Stimulated activated CD4-positive, alpha-beta T cell treated with anti-CD3 and anti-CD28 coated beads, Interleukin-15, amount 100 ng/mL, for 24 hours (primary cell): ENCODE data around the gene SHMT2.
A peak's percentile ranks its signal among the peaks of the same experiment; 100 is the strongest.

ENCODE experiments used
- DNase-seq: peaks from one replicate; pipeline ENCODE4 v3.0.0-alpha.2; 2020

SHMT2 gene

DNA sequence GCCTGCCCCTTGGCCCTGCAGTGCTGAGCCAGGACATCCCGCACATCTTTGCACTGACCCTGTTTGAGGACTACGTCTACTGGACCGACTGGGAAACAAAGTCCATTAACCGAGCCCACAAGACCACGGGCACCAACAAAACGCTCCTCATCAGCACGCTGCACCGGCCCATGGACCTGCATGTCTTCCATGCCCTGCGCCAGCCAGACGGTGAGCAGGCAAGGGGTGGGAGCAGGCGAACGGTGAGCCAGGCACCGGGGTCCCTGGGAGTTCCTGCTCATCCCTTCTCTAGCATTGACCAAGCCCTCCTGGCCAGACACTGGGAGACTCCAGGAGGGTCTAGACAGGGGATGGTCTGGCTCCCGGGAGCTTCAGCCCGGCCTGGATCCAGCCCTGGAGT lies 30.3 kb upstream of the SHMT2 start:
- no peak for DNase-seq

- no peak for DNase-seq
Observed at GRCh38 chr12:57200497-57200896, 29.0 kb upstream of the SHMT2 start.

GRCh38 chr12:57201219-57201618 lies 28.3 kb upstream of the SHMT2 start:
- no peak for DNase-seq

DNA sequence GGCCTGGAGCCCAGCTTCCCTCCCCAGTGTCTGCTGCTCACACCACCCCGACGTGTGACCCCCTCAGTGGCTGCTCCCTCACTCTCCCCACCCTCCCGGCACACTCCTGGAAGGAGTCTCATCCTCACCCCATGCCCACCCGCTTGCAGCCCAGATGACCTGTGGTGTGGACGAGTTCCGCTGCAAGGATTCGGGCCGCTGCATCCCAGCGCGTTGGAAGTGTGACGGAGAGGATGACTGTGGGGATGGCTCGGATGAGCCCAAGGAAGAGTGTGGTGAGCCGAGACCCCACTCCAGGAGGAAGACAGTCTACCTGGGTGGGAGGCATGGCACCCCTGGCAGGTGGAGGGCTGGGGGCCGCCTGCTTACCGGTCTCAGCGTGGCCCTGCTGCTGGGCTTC lies 27.9 kb upstream of the SHMT2 start:
- no peak for DNase-seq

GRCh38 chr12:57202321-57202720 lies 27.2 kb upstream of the SHMT2 start:
- DNase-seq, result no peak

DNA sequence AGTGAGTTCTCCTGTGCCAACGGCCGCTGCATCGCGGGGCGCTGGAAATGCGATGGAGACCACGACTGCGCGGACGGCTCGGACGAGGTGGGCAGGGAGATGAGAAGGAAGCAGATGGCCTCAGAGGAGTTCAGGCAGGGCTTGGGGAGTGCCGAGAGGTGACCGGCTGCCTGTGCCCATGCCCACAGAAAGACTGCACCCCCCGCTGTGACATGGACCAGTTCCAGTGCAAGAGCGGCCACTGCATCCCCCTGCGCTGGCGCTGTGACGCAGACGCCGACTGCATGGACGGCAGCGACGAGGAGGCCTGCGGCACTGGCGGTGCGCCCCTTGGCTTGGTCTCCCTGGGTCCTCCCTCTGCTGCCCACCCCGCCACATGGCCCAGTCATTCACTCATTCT lies 26.3 kb upstream of the SHMT2 start:
- DNase-seq, result no peak

DNA sequence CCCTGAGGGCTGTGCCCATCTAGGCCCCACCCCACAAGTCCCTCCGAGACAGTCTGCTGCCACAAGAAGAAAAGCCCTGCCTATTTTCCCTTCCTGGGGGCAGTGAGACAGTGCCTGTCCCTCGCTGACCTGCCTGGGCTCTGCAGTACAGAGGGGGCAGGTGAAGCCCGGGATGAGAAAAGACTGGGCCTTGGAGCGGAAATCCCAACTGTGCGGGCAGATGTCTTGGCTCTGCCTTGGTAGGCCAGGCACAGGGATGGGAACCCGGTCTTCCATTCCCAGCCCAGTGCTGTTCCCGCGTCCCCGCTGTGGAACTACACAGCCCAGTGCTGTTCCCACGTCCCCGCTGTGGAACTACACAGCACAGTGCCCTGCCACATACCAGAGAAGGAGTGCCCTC lies 25.7 kb upstream of the SHMT2 start:
- DNase-seq, result no peak

- no peak for DNase-seq
Observed at GRCh38 chr12:57204454-57204853, 25.1 kb upstream of the SHMT2 start.

GRCh38 chr12:57205186-57205585 lies 24.3 kb upstream of the SHMT2 start:
- DNase-seq, result no peak

DNA sequence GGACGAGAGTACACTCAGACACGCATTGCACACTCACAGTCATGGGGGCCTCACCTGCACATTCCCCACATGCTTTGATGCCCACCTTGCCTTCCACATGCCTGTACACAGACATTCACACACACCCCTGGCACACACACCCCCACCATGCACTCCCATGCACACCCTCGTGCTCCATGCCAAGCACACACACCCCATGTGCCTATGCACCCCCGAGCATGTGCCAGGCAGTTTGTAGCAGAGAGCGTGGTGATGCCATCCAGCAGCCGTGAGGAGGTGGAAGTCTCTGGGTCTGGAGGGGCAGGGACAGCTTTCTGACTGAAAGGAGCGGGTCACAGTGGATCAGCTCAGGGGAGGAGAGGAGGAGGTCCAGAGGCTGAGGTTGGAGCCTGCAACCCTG lies 23.6 kb upstream of the SHMT2 start:
- no peak for DNase-seq

DNA sequence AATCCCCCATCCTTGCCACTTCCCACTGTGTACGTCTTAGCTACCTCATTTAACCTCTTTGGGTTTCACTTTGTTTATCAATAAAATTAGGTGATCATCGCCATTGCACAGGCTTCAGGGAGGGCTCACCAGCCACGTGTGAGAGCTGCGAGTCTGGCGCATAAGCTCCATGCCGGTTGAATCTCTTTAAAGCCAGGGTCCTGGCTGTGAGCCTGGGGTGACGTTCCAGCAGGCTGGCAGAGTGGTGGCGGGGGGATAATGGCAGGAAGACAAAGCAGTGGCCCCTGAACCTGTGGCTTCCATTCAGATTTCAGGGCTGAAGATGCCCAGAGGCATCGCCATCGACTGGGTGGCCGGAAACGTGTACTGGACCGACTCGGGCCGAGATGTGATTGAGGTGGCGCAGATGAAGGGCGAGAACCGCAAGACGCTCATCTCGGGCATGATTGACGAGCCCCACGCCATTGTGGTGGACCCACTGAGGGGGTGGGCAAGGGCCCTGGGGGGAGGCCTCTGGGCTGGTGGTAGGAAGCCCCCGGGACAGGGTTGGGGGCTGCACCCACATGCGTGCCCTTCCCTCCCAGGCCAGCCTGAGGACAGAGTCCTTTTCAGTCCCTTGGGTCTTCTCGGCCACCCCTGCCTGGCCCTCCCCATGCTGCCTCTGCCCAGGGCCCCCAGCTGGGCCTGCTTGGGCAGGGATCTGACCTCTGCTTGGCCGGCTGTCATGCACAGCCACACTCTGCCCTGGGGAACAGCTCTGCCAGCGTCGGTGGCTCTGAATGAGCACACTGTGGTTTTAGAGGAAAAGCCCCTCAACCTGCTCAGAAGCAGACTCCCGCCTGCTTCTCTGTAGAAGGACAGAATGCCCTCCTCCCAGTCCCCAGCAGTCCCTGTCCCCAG lies 21.5 kb upstream of the SHMT2 start:
- DNase-seq, result no peak

GRCh38 chr12:57208631-57209282 lies 20.8 kb upstream of the SHMT2 start:
- no peak for DNase-seq

GRCh38 chr12:57209916-57210315 lies 19.6 kb upstream of the SHMT2 start:
- DNase-seq, result no peak

- no peak for DNase-seq
Observed at GRCh38 chr12:57210461-57210860, 19.1 kb upstream of the SHMT2 start.

DNA sequence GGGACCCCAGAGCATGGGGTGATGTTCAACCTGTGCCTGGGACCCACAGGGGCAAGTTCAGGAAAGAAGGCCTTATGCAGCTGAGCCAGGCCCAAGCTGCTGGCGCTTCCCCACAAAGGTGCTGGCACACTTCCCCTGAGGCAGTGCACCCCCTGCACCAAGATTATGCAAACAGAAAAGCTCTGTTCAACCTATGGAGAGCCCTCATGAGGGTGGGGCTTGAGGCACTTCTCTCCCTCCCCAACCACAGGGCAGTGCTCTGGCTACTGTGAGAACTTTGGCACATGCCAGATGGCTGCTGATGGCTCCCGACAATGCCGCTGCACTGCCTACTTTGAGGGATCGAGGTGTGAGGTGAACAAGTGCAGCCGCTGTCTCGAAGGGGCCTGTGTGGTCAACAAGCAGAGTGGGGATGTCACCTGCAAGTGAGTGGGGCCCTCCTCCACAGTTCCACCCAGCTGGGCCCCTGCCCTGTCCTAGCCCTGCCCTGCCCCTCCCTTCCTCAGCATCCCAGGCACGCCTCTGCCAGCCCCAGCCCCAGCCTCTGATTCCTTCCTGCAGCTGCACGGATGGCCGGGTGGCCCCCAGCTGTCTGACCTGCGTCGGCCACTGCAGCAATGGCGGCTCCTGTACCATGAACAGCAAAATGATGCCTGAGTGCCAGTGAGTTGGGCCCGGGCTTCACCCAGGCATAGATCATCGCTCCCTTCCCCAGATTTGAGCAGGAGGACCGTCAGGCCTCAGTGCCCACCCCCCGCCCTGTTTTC lies 18.4 kb upstream of the SHMT2 start:
- no peak for DNase-seq

GRCh38 chr12:57211791-57212700 lies 17.5 kb upstream of the SHMT2 start:
- DNase-seq, result no peak

DNA sequence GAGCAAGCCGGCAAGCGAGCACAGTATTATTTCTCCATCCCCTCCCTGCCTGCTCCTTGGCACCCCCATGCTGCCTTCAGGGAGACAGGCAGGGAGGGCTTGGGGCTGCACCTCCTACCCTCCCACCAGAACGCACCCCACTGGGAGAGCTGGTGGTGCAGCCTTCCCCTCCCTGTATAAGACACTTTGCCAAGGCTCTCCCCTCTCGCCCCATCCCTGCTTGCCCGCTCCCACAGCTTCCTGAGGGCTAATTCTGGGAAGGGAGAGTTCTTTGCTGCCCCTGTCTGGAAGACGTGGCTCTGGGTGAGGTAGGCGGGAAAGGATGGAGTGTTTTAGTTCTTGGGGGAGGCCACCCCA lies 16.8 kb upstream of the SHMT2 start:
- DNase-seq, result no peak

DNA sequence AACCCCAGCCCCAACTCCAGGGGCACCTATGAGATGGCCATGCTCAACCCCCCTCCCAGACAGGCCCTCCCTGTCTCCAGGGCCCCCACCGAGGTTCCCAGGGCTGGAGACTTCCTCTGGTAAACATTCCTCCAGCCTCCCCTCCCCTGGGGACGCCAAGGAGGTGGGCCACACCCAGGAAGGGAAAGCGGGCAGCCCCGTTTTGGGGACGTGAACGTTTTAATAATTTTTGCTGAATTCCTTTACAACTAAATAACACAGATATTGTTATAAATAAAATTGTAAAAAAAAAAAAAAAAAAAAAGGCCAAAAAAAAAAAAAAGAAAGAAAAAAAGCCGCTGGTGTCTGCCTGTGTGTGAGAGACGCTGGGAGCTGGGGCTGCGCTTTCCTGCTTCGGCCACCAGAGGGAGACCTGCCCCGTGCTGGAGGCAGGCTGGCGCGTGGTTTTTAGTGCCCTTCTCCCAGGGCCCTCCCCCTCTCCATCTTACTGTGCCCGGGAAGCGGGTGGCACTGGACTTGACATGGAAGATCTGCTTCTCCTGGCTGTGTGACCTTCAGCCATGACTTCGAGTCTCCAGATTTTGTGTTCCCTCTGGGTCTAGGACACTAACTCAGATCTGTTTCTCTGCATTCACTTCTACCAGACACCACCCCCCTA lies 16.3 kb upstream of the SHMT2 start:
- DNase-seq, result peak; percentile 89

DNA sequence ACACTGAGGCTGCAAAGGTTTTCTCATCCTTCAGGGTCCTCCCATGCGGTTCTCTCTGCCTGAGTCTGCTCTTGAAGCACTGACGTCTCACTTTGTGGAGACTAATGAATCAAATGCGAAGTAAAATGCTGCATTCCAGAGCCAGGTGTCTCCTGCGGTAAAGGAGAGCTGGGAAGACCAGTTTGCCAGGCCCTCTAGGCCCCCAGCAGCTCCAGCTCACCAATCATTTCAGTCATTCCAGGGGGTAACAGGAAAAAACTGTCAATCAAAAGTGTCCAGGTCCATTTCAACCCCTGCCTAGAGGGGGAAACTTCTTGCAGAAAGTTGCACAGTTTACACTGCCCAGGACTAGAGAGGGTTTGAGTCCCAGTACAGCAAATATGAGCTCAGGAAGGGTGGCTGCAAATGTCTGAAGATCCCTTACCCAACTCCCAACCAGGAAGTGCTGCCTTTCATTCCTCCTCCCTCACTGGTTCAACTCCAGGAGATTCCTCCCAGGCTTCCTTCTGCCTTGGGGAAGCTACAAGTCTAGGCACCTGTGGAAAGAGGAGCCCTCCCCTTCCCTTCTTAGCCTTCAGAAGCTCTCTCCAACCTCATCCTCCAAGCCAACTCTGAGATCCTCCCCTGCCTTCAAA lies 15.6 kb upstream of the SHMT2 start:
- no peak for DNase-seq

DNA sequence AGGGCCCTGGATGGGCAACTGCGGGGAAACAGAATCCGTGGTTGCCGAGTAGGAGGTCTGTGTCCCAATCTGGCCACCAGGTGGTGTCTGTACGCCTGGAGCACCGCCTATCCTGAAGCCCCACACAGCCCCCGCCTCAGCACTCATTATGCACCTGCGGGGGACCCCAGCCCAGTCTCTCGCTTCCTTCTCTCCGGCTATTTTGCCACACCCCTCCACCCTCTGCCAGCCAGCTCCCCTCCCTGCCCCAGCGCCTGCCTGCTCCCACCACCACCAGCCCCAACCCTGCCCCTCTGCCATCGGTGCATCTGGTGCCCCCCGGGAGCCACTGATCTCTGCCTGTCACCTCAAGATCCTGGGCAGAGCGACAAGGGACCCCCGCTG lies 15.1 kb upstream of the SHMT2 start:
- peak; percentile 82 for DNase-seq

DNA sequence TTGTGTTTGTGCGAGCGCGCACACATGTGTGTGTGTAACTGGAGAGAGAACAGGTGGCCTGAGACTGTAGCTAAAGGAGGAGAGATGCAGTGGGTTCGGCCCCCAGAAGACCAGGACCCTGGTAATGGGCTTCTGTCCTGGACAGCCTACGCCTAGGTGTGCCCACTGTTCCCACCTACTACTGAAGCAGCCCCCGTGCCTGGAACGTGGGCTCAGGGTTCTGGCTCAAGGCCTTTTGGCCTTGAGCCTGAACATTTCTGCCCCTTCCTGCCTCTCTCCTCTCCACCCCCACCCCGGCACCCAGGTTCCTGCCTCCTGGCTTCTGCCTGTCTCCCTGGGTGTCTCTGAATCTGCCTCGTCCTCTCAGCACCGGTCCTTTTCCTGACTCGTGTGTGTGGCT lies 14.4 kb upstream of the SHMT2 start:
- no peak for DNase-seq

- DNase-seq, result peak; percentile 47
Observed at GRCh38 chr12:57215668-57216013, 13.9 kb upstream of the SHMT2 start.
